GM19455 (cell line): ENCODE data around the gene CD34.
"Not testable (repeated sequence)": the region's sequence is repeated elsewhere in the genome, so short reads cannot be mapped to it uniquely, and the experiment has no call there.

Source experiments
- ATAC-seq: cut with Tn5 transposase; IDR thresholded peaks from one replicate; pipeline ENCODE4 v1.9.1; 2021; ENCODE audit not compliant: unreplicated experiment

CD34 gene

GRCh38 chr1:207877914-207878313 lies 33.0 kb downstream of the CD34 start:
- ATAC-seq, result not testable (repeated sequence)

- no peak for ATAC-seq
Observed at GRCh38 chr1:207876131-207876530, 34.8 kb downstream of the CD34 start.

DNA sequence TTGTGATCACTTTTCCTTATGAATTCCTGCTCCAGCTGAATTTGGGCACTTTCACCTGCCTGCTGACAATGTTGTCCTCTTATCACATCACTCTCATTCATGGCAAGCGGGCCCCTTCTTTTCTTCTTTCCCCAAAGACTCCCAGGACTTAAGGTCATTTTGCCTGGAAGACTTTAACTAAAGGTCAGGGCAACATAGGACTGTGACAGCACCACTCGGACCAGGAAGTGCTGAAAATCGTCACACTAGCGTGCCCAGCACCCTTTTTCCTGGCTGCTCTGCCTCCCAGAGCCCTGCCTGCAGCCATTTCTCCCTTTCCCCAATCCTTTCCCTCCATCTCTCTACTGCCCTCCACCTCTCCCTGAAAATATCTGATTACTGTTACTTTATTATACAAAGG lies 35.4 kb downstream of the CD34 start:
- ATAC-seq, result no peak

DNA sequence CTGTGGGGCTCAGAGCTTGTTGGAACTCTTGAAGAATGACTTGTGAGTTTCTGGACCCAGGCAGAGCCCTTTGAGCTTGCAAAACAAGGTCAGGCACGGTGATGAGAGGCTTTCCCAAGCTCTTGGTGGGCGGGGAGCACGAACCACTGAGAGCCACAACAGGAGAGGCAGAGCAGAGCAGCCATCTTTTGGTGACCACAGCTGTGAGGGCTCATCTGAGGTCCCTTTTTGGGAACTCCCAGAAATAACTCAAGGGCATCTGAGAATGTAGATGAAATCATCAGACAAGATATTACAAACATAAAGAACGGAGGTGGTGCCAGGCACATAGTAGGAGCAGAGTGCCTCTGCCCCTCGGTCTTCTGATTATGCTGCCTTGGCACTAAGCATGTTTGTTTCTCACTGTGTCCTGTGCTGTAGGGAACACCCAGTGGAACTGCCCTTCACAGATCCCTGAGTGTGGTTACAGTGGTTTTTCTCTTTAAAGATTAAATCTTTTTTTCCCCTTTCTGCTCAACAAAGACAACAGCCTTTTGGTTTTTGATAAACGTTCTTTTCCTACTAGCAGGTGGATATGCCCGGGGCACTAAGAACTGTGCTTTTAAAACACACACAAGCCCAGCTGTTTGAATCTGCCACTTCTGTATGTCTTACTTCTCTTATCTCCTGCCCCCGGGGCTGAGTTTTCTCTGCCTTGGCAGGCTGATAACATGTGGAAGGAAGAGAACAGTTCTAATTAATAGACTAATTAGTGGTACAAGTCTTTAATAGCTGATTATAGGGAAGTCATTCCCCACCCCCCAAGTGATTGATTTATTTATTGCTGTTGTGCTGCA lies 37.7 kb downstream of the CD34 start:
- ATAC-seq, result no peak

DNA sequence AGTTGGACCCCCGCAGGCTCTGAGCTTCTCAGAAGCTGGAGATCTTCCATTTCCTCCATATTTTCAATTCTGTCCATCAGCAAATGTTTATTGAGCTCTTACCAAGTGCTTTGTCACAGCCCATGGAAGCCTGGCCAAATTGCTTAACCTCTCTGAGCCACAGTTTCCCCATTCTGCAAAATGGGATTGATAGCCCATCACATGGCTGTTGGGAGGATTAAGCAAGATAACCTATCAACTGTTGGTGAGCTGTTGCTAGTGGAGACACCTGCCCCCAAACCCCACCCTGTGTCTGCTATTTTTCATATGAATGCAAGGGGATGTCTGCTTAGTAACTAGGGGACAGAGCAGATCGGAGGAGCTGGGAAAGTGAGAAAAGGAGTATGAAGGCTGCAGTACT lies 38.3 kb downstream of the CD34 start:
- ATAC-seq, result no peak

GRCh38 chr1:207871117-207871649 lies 39.7 kb downstream of the CD34 start:
- ATAC-seq, result no peak

GRCh38 chr1:207870306-207871031 lies 40.5 kb downstream of the CD34 start:
- ATAC-seq, result no peak

GRCh38 chr1:207869859-207870258 lies 41.1 kb downstream of the CD34 start:
- ATAC-seq, result no peak

DNA sequence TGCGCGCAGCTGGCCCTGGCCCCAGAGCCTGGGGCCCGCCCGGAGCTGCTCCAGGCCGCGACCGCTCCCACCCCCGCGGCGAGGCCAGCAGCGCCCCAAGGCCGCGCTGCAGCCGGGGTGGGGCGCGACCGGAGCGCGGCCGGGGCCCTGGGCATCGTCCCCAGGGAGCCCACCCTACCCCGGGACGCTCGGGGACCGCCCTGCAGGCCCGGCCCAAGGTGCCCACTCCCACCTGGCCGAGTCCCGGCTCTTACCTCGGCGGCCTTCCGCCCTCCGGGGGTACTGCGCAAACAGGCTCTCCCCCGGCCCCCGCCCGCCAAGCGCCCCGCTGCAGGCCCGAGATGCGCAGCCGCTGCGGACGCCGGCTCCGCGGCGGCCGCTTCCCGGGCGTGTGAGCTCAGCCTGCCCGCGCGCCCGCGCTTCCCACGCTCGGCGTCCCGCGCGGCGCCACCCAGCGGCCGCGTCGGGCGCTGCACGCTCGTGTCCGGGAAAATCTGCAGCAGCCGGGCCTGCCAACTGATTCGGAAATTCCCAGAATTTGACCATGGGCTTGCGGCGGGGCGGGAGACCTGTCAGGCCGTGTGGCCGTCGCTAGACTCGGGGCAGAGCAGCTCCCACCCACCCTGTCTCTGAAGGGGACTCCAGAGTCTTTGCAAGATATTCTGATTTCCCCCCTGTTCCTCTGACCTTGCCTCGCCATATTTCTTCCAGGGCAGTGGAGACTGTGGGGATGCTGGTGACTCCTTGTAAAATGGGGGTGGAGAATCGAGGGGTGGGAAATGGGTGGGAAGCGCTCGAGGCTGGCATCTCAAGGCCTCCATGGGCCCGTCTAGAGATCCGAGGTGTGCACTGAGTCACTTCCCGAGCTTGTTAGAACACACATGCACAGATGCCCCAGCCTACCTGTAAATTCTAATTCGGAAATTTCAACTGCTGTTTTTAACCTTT lies 41.9 kb downstream of the CD34 start:
- peak; percentile 70 for ATAC-seq

GRCh38 chr1:207868251-207868773 lies 42.6 kb downstream of the CD34 start:
- ATAC-seq, result peak; percentile 2

DNA sequence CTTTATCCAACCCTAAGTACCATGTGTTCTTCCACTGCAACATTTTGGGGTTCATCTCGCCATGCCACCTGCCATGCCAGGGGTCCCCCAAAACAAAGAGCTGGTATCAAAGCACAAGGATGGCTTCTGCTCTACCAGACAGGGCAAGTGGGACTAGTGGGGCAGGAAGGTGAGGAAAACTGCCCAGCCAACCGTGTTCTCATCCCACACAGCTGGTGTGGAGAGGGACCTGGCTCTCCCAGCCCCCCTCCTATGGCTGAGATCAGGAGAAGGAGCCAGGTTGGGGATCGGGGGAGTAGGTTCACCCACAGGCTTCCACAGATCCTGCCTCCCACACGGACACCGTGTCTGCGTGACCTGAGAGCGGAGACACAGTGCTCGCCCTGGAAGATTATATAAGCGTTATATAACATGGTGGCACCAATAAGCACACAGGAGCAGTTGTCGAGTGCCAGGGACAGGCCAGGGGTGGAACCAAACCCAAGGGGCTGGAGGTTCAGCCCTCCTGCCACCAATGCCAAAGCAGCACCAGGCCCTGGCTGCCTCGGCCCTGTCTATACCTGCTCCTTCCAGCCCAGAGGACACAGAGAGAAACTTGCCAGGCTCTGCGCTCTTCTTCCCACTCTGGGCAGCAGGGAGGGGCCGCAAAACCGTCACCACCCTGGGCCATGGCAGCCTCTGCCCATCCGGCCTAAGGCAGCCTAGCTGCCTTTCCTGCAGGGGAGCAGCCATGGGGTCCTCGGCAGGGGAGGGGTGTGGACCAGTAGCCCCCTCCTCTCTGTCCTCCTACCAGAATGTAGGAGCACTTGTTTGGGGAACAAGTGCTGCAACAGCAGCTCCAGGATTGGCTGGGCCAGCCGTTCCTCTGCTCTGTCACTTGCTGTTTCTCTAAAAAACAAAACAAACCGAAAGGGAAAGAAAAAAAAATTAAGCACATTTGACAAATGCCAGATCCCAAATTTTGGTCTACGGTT lies 43.5 kb downstream of the CD34 start:
- ATAC-seq, result no peak

DNA sequence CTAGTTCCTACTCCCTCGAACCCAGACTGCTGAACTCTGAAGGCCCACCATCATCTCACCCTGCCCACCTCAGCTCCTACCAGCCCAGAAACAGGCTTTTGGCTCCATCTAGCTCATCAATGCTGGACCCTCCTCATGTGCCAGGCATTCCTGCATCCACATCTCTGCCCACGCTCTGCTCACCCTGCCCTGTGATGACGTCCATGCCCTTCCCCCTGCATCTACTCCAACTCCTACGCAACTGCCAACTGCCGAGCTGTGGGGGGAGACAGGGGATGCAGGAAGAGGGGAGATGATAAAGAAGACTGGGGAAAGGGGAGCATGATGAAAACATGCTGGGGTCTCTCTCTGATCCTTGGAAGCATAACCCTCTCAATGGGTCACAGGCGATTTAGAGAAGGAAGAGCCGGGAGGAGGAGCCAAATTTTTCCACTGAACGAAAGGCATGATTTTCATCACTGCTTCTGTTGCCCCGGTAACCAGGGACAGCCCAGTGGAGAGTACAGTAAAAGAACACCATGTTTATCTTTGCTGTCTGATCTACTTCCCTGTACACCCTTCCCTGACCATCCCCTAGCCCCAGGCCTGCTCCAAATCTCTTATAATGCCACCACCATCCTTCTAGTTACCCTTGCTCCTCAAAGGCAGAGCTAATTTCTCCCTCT lies 44.3 kb downstream of the CD34 start:
- no peak for ATAC-seq

GRCh38 chr1:207863893-207864535 lies 46.9 kb downstream of the CD34 start:
- ATAC-seq, result peak; percentile 59

DNA sequence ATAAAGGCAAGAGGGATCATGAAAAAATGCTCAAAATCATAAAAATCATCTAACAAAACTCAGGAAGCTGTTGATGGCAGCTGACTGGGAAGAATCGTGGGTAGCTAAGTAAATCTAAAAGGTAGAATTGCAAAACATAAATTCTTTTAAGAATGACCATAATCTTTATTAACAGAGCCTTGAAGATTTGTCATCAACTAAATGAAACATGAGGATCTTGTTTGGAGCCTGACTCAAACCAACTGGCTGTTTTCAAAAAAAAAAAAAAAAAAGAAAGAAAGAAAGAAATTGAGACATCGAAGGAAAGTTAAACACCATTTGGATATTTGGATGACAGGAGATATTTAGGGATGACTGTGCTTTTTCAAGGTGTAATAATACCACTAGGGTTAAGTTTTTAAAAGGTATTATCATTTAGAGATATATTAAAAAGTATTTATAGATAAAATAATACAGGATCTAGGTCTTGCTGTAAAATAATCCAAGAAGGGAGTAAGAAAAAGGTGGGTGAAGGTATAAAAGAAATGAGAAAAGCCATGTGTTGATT lies 48.6 kb downstream of the CD34 start:
- no peak for ATAC-seq

GRCh38 chr1:207861442-207862177 lies 49.3 kb downstream of the CD34 start:
- no peak for ATAC-seq

DNA sequence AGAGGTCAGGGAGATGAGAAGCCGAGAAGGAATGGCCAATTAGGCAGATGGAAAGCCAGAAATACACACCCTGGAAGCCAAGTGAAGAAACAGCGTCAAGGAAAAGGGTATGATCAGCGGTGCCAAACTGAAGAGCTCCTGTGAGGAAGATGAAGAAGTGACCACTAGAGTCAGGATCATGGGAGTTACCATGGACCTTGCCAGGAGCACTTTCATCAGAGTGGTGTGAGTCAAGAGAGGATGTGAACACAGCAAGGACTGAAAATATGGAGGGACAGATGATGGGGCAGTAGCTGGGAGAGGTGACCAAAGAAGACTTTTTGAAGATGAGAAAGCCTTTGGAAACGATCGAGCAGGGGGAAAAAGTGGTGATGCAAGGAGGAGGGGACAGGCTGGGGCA lies 50.4 kb downstream of the CD34 start:
- no peak for ATAC-seq

GRCh38 chr1:207858806-207859205 lies 52.1 kb downstream of the CD34 start:
- ATAC-seq, result no peak

DNA sequence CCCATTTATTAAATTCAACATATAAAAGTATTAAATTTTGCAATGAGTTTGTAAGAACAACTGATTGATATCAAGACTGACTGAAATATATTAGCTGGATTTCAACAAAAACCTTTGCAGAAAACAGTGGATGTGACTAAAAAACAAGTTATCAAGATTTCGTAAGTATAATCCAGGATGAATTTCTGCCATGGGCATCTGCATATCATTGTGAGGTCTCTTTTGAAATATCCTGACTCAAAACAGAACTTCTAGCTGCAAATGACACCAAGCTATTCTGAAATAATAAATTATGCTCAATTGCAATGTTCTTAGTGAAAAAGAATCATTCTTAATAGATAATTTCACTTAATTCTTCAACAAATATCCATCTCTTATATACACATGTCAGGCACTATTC lies 52.6 kb downstream of the CD34 start:
- no peak for ATAC-seq
